Osteocyte (in vitro differentiated cells): ENCODE measurements around the gene ALDH3A2. TPM values are rescaled to one million over a fixed set of nuclear protein-coding genes. Genes with fewer than 3 reads are reported as not detected.

Experiments
- DNase-seq: peaks from one replicate; pipeline ENCODE4 v3.0.0; 2021; ENCODE audit warnings: mixed read lengths; ENCODE audit not compliant: unreplicated experiment; ENCODE audit errors: extremely low spot score
- H3K27ac Mint-ChIP-seq: one replicate; pipeline ENCODE4 v1.8.0; 2021; ENCODE audit warnings: mild to moderate bottlenecking, mixed read lengths; ENCODE audit not compliant: unreplicated experiment
- H3K27me3 Mint-ChIP-seq: one replicate; pipeline ENCODE4 v1.8.0; 2021; ENCODE audit warnings: mixed read lengths; ENCODE audit not compliant: unreplicated experiment
- H3K36me3 Mint-ChIP-seq: one replicate; pipeline ENCODE4 v1.8.0; 2021; ENCODE audit warnings: mixed read lengths; ENCODE audit not compliant: unreplicated experiment
- H3K4me1 Mint-ChIP-seq: one replicate; pipeline ENCODE4 v1.8.0; 2021; ENCODE audit warnings: mixed read lengths; ENCODE audit not compliant: unreplicated experiment
- H3K4me3 Mint-ChIP-seq: one replicate; pipeline ENCODE4 v1.8.0; 2021; ENCODE audit warnings: mild to moderate bottlenecking, moderate library complexity, mixed read lengths; ENCODE audit not compliant: unreplicated experiment
- H3K9me3 Mint-ChIP-seq: one replicate; pipeline ENCODE4 v1.8.0; 2021; ENCODE audit warnings: mixed read lengths; ENCODE audit not compliant: unreplicated experiment
- total RNA-seq: library from RNA; stranded (reverse); gene quantifications from 2 replicates; pipeline ENCODE4 v1.2.1, GENCODE V29; 2021
- TF ChIP-seq, protein P1 (sequence below): fragments of 200-600 bp; sonication (generic); IDR thresholded peaks from 2 replicates; pipeline ENCODE4 v1.5.0; 2021; ENCODE audit warnings: antibody characterized with exemption, mild to moderate bottlenecking, moderate library complexity

Gene ALDH3A2
- total RNA-seq, 1 donor from 2014 or later, result 97.1 TPM

DNA sequence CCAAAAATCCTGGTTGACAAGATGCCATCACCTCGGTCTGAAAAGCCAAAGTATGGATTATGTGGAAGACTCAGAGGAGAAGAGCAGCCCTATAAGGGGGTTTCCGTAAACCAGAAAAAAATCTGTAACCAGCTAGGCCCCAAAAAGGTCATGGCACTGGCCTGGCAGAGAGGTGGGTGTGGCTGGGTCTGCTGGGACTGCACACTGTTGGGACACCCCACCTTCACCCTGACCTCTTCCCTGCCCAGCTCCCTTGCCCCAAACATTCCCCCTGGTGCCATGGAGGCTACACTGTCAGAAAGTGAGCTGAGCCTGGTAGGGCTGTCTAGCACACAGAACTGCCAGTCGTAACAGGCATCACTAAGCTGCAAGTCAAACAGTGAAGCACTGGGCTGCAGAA is 61.3 kb downstream of the ALDH3A2 start:
- peak; percentile 48 for DNase-seq
- Mint-ChIP-seq H3K4me3 (no peak overlapping the region), H3K36me3 (no peaks in the 10 kb centered on the region), H3K27ac (no peak overlapping the region), H3K4me1 (no peaks in the 10 kb centered on the region), H3K27me3 (no peaks in the 10 kb centered on the region), H3K9me3 (no peaks in the 10 kb centered on the region)
- TF ChIP-seq, protein P1, sequence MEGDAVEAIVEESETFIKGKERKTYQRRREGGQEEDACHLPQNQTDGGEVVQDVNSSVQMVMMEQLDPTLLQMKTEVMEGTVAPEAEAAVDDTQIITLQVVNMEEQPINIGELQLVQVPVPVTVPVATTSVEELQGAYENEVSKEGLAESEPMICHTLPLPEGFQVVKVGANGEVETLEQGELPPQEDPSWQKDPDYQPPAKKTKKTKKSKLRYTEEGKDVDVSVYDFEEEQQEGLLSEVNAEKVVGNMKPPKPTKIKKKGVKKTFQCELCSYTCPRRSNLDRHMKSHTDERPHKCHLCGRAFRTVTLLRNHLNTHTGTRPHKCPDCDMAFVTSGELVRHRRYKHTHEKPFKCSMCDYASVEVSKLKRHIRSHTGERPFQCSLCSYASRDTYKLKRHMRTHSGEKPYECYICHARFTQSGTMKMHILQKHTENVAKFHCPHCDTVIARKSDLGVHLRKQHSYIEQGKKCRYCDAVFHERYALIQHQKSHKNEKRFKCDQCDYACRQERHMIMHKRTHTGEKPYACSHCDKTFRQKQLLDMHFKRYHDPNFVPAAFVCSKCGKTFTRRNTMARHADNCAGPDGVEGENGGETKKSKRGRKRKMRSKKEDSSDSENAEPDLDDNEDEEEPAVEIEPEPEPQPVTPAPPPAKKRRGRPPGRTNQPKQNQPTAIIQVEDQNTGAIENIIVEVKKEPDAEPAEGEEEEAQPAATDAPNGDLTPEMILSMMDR, result no peak

DNA sequence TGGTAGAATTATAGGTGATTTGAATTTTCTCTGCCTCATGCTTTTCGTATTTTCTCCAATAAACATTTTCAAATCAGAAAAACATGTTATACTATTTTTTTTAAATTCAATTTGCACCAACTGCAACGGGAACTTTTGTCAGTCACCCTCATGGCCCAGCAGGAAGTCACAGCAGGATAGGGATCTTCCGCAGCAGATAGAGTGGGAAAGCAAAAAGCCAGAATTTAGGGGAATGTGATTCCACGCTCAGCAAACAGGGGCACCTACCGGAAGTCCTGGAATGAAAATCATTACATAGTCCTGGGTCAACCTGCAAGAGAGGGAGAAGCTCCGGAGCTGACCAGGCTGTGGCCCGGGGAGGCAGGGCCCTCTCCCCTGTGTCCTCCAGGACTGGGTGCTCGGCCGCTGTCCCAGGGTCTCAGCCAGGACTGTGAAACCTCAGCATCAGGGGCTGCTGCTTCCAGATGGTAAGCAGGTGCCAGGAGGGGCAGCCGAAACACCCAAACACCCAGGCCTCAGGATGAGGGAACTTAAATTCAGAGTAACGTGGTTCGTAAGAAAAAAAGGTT is 64.0 kb downstream of the ALDH3A2 start:
- TF ChIP-seq, protein P1, result no peak
- no peak for DNase-seq
- Mint-ChIP-seq H3K4me1 (peaks cover 4% of the 10 kb centered on the region), H3K27ac (no peak overlapping the region), H3K36me3 (no peaks in the 10 kb centered on the region), H3K4me3 (no peak overlapping the region), H3K9me3 (no peaks in the 10 kb centered on the region), H3K27me3 (no peaks in the 10 kb centered on the region)

DNA sequence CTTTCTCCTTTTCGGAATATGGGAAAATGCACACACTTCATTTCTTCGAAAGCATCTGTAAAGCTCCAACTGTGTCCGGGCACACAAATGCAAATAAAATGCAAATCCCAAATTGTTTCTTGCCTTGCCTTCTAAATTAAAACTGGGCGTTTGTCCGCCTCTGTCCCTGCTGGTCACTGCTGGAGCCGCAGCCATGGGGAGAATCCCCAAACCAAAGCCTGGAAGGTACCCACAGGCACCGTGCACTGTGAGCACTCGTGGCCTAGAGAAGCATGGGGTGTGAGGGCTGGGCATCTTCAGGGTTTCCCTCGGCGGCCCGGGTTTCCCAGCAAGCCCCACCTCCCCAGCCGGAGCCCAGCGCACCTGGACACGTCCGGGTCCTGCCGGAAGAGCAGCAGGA is 64.9 kb downstream of the ALDH3A2 start:
- Mint-ChIP-seq H3K9me3 (no peaks in the 10 kb centered on the region), H3K4me1 (peaks cover 4% of the 10 kb centered on the region), H3K4me3 (no peak overlapping the region), H3K27me3 (no peaks in the 10 kb centered on the region), H3K27ac (no peak overlapping the region), H3K36me3 (no peaks in the 10 kb centered on the region)
- DNase-seq, result no peak
- TF ChIP-seq, protein P1, result no peak

- DNase-seq, result no peak
- H3K9me3 Mint-ChIP-seq, result no peaks in the 10 kb centered on the region
- no peak overlapping the region for H3K27ac Mint-ChIP-seq
- H3K36me3 Mint-ChIP-seq, result no peaks in the 10 kb centered on the region
- TF ChIP-seq, protein P1, result no peak
- no peaks in the 10 kb centered on the region for H3K27me3 Mint-ChIP-seq
- no peak overlapping the region for H3K4me3 Mint-ChIP-seq
- H3K4me1 Mint-ChIP-seq, result peaks cover 4% of the 10 kb centered on the region
Measured at GRCh38 chr17:19713901-19714361, 65.4 kb downstream of the ALDH3A2 start.

DNA sequence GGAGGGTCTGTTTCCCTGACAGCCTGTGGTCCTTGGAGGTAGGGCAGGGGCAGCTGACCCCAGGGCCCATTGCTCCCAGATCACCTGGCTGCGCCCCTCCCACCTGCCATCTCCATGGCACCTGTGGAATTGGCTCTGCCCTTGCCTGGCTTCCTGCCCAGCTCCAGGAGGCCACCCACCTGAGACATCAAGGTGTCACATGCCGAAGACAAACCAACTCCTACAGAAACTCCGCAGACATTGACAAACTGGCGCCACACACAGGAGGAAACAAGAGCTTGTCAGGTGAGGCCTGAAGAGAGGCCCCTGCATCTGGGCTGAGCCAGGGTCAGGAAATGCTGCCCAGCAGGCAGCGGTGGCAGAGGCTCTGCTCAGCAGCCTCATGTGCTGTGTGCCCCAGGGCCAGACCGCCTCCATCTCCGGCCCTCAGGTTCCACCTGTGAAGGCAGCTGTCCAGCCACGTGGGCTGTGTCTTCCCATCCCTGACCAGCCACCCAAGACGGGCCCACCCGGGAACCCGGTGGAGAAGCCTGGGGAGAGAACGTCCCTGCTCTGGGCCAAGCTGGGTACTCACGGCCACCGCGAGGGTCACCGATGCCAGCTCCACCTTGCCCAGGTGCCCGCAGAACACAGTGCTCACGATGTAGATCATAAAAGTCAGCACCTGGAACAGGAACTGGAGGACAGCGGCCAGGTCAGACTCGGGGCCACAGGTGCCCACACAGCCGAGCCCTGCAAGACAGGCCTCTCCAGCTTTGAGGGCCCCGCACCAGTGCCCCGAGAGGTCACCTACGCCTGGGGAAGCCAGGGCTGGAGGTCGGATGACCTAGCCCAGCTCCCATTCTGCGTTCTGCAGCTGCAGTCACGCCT is 66.2 kb downstream of the ALDH3A2 start:
- Mint-ChIP-seq H3K4me1 (peaks cover 5% of the 10 kb centered on the region), H3K9me3 (no peaks in the 10 kb centered on the region), H3K27ac (no peak overlapping the region), H3K27me3 (no peaks in the 10 kb centered on the region), H3K36me3 (no peaks in the 10 kb centered on the region), H3K4me3 (no peak overlapping the region)
- no peak for DNase-seq
- TF ChIP-seq, protein P1, result no peak
